GM21367 (cell line): ENCODE results near the gene ZSWIM7.

Experiments used
- ATAC-seq: cut with Tn5 transposase; IDR thresholded peaks from one replicate; pipeline ENCODE4 v1.9.1; 2021; ENCODE audit not compliant: unreplicated experiment

Gene ZSWIM7, protein sequence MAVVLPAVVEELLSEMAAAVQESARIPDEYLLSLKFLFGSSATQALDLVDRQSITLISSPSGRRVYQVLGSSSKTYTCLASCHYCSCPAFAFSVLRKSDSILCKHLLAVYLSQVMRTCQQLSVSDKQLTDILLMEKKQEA

DNA sequence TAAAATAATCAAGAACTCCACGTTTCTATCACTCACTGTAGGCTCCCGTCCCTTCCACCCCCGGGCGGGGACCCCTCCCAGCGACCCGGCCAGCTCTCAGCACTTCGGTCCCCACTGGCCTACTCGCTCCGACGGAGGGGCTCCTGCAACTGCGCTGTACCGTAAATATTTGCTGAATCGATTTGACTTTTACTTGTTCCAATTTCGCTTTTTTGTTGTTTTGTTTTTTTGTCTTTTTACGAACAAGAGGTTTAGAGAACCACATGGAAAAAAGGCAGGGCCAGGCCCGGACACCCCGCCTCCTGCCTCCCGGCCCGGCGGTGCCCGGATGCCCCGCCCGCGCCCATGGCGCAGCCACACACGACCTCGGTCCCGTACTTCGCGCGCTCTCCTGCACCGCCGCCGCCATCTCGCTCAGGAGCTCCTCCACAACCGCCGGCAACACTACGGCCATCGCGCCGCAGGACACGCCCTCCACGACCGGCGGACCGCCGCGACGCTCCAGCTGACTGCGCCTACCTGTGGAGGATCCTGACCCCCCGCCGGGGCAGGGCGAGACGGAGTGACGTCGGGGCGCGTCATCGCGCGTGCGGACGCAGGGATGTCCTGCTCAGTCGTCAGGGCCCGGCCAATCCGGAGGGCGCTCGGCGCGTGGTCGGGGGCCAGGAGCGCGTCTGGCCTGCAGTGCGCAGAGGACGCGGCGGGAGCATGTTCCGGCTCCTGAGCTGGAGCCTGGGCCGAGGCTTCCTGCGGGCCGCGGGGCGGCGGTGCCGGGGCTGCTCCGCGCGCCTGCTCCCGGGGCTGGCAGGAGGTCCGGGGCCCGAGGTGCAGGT, at the start of gene ZSWIM7, which contains the start of gene TTC19:
ZSWIM7 (minus strand) TSS at position 564 of the 833 bp plus-strand sequence; CDS start at position 454, 110 bp downstream.
TTC19 (plus strand) TSS at position 684 of the 833 bp plus-strand sequence; CDS start at position 709, 25 bp downstream.
- peak; percentile 87 for ATAC-seq

DNA sequence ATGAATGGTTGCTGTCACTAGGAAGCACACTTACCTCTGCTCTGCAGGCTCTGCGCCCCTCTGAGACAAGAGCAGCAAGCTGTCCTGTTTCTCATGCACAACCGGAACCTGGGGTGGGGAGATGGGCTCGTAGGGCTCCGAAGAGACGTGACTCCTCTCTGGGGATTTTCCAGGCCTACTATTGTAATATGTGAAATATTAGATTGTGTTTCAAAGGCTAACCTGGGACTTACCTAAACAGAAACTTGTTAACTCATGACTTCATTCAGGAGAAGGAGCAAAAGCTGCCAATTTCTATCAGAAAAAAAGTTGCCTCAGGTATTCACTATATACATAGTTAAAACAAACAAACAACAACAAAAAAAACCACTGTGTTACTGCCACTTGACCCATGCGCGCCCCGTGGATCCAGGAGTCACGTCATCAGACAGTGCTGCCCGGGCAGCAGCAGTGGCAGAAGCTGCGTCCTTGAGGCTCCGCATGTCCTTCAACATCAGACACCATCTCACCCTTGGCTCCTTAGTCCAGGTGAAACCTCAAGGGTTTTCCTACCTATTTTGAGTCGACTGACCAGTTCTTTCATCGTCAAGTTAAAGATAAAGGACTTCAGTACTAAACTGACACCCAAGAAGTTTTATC, 49.4 kb upstream of the ZSWIM7 start:
- no peak for ATAC-seq

DNA sequence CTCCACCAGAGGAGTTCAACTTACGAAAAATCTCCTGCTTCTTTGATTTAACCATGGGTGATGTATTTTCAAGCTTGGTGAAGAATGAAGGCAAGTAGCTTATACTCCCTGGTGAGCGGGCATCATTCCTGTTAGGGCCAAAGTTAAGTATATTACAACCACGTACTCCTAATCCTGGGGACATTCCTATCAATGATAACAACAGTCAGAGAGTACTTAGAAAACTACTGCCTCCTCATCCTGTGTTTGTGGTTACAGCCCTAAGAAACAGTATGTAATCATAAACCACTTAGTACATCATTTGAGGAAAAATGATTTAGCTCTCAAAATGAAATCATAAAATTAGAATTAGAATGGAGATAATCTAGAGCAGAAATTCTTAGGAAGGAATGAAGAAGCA, 47.5 kb upstream of the ZSWIM7 start:
- ATAC-seq: no peak

DNA sequence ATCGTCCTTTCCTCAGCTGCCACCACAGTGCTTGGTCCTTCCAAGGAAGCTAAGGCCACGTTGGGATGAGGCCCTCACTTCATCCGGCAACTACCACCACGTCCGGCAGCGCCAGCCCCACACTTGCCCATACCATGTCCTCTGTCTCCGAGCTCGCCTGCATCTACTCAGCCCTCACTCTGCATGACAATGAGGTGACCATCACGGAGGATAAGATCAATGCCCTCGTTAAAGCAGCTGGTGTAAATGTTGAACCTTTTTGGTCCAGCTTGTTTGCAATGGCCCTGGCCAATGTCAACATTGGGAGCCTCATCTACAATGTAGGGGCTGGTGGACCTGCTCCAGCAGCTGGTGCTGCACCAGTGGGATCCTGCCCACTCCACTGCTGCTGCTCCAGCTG, 45.0 kb upstream of the ZSWIM7 start:
- ATAC-seq: no peak

DNA sequence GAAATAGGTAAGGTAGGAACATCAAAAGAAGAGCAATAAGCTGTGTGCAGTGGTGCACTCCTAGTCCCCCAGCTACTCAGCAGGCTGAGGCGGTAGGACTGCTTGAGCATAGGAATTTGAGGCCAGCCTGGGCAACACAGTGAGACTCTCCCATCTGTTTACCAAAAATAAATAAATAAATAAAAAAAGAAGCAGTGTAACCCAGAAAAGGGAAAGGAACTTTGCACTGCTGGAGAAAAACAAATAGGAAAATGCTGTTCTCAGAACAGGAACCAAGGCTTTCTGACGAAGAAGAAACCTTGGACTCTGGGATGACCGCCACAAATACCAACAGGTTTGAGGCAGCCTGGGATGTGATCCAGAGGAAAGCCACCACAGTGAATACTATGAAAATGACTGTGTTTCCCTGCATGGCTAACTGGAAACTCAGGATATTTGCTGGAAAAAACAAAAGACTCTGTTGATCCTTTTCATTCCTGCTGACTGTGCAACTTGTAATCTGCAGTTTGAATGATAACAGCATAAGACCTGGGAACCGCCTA, 41.3 kb upstream of the ZSWIM7 start:
- ATAC-seq: no peak

DNA sequence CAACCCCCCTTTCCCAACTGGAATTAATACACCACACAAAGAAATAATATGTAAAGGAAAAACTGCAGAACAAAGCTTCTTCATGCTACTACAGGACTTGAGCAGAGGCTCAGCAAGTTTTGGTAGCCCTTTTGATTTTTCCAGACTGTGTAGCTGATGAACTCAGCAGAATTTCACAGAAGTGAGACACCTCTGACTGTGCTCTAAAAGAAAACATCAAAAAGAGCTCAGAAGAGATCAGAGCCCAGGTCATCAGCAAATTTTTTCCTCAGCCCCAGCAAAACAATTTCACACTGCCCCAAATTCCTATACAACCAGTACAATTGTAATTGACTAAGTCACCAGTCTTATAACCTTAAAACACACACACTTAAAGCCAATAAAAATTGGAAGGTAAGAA, 38.1 kb upstream of the ZSWIM7 start:
- no peak for ATAC-seq

DNA sequence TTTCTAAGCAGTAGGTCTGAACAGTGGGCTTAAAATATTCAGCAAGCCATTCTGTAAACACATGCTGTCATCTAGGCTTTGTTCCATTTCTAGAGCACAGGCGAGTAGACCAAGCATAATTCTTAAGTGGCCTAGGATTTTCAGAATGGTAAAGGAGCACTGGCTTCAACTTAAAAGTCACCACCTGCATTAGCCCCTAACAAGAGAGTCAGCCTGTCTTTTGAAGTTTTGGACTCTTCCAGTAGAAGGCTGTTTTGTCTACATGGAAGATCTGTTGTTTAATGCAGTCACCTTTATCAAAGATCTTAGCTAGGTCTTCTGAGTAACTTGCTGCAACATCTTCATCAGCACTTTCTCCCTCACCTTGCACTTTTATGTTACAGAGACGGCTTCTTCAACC, 36.8 kb upstream of the ZSWIM7 start:
- ATAC-seq: no peak

- no peak for ATAC-seq
Observed at GRCh38 chr17:16033729-16034349, 34.3 kb upstream of the ZSWIM7 start.

DNA sequence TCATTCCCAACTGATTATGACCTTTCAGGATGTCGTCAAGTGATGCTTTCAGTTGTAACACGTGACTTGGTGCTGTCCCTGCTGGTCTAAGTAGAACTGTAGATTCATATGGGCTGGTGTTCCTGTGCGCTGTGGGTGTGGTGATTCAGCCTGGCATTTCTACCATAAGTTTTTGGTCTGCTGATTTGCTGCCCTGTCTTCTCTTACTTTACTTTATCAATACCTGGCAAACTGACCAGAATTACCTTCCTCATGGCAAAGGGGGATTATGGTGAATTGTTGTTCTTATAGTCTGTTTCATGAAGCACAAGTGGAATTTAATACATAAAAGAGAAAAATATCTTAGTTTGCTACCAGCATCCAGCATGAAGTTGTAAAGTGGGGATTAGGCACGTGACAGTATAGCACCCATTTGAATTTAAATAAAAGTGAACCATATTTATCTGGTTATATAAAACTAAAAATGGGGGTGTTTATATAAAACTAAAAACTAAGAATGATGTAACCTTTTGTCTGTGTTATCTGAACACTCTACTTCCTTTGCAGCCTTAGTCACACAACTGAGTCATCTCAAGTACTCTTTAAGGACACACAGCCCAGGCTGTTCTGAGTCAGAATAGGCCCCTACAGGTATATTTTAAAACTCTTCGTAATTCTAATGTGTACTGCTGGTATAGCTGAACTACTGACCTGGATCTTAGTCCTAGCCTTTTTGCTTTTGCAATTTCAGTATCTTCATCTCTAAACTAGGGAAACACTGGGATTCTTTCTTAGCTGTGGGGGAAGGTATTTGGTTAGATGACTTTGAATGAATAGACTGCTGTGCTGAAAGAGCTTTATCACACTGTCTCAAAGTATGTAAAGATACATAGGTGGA, 28.4 kb upstream of the ZSWIM7 start:
- peak; percentile 77 for ATAC-seq

- ATAC-seq: no peak
Observed at GRCh38 chr17:16026895-16027294, 27.4 kb upstream of the ZSWIM7 start.

DNA sequence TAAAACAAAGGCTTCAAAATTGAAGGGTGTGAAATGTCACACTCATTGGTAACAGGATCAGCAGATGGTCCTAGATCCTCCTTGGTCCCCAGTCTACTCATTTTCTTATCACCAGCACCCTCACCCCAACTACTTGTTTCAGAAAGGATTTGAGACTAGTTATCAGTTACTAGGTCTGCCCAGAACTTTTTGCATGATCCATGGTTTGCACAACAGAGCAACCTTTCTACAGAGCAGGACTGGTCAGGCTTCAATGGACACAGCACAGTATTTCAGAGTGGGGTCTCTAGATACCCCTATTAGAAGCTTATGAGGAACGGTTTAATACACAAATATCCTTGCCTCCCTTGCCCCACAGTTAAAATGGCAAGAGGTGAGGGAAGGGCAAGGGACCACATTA, 25.7 kb upstream of the ZSWIM7 start:
- no peak for ATAC-seq

GRCh38 chr17:16023881-16024280, 24.4 kb upstream of the ZSWIM7 start:
- ATAC-seq: no peak

DNA sequence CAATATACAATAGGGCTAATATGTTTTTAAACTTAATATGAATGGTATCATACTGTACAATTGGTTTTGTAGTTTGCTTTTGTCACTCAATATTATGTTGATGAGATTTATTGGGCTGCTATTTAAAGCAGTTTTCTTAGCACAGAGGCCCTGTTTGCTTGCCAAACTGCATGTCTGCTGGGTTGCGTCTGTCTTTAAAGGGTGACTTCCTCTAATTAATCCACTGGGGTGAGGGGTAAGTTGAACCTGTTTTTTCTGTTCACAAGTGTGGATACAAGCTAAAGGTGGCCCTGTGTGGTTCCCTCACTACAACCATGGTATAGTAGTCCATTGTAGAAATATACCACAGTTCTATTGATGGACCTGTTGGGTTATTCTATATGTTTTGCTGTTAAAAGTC, 19.8 kb upstream of the ZSWIM7 start:
- no peak for ATAC-seq

GRCh38 chr17:16013943-16014407, 14.5 kb upstream of the ZSWIM7 start:
- ATAC-seq: no peak

- no peak for ATAC-seq
Observed at GRCh38 chr17:16007439-16007838, 7.9 kb upstream of the ZSWIM7 start.

GRCh38 chr17:16005636-16006035, 6.1 kb upstream of the ZSWIM7 start:
- no peak for ATAC-seq

- no peak for ATAC-seq
Observed at GRCh38 chr17:16003841-16004240, 4.3 kb upstream of the ZSWIM7 start.

DNA sequence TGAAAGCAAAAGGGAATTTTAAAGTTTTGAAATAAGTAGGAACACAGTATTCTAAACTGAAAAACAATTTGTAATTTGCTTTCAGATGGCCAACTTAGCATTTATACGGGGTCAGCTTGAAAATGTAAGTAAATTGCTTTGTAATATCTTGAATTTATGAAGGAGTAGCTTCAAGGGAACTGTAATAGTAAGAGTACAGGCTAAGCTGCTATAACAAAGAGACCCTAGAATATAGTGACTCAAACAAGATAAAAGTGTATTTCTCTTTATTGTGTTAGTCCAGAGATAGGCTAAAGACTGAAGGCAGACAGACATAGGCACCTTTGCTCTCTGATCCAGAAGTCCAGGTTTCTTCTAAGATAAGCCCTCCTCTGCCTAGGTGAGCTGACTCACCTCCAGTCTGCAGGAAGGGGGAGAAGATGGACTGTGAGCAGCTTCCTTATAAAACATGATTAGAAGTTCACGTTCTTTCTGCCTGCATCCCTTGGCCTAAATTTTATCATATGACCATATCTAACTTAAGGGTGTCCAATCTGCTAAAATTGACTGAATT, 3.3 kb upstream of the ZSWIM7 start:
- no peak for ATAC-seq

- no peak for ATAC-seq
Observed at GRCh38 chr17:16001226-16001897, 1.9 kb upstream of the ZSWIM7 start.
